GM21576 (cell line): Measurements from ENCODE around the gene CCSER1.

Source experiments
- ATAC-seq: cut with Tn5 transposase; IDR thresholded peaks from one replicate; pipeline ENCODE4 v1.9.1; 2021; ENCODE audit warnings: mild to moderate bottlenecking, moderate library complexity; ENCODE audit not compliant: unreplicated experiment

The CCSER1 gene

GRCh38 chr4:90540536-90540935, 413.3 kb downstream of the CCSER1 start:
- no peak for ATAC-seq

GRCh38 chr4:90542216-90542615, 415.0 kb downstream of the CCSER1 start:
- ATAC-seq, result no peak

- no peak for ATAC-seq
These were observed 416.4 kb downstream of the CCSER1 start for GRCh38 chr4:90543419-90544170.

- no peak for ATAC-seq
These were observed 417.4 kb downstream of the CCSER1 start for GRCh38 chr4:90544532-90545045.

- no peak for ATAC-seq
These were observed 418.2 kb downstream of the CCSER1 start for GRCh38 chr4:90545380-90545779.

GRCh38 chr4:90546114-90546513, 418.9 kb downstream of the CCSER1 start:
- no peak for ATAC-seq

GRCh38 chr4:90570615-90571014, 443.4 kb downstream of the CCSER1 start:
- no peak for ATAC-seq

GRCh38 chr4:90572996-90573395, 445.8 kb downstream of the CCSER1 start:
- no peak for ATAC-seq

GRCh38 chr4:90575371-90575770, 448.2 kb downstream of the CCSER1 start:
- ATAC-seq, result no peak

GRCh38 chr4:90580326-90580725, 453.1 kb downstream of the CCSER1 start:
- no peak for ATAC-seq

GRCh38 chr4:90582087-90582486, 454.9 kb downstream of the CCSER1 start:
- ATAC-seq, result no peak

GRCh38 chr4:90584051-90584450, 456.9 kb downstream of the CCSER1 start:
- no peak for ATAC-seq

GRCh38 chr4:90585961-90586360, 458.8 kb downstream of the CCSER1 start:
- no peak for ATAC-seq

- no peak for ATAC-seq
These were observed 459.6 kb downstream of the CCSER1 start for GRCh38 chr4:90586799-90587198.

- ATAC-seq, result no peak
These were observed 470.7 kb downstream of the CCSER1 start for GRCh38 chr4:90597927-90598326.

- no peak for ATAC-seq
These were observed 471.5 kb downstream of the CCSER1 start for GRCh38 chr4:90598741-90599140.

- no peak for ATAC-seq
These were observed 475.5 kb downstream of the CCSER1 start for GRCh38 chr4:90602726-90603125.

- no peak for ATAC-seq
These were observed 476.3 kb downstream of the CCSER1 start for GRCh38 chr4:90603540-90603939.

GRCh38 chr4:90606781-90607180, 479.6 kb downstream of the CCSER1 start:
- no peak for ATAC-seq

- ATAC-seq, result no peak
These were observed 487.2 kb downstream of the CCSER1 start for GRCh38 chr4:90614371-90614770.

- ATAC-seq, result no peak
These were observed 493.9 kb downstream of the CCSER1 start for GRCh38 chr4:90621080-90621479.

GRCh38 chr4:90624781-90625180, 497.6 kb downstream of the CCSER1 start:
- ATAC-seq, result no peak
